Measurements from ENCODE around the gene MTHFSD.

MTHFSD gene

GRCh38 chr16:86514481-86515376 is 40.3 kb downstream of the MTHFSD start:
- DNase-seq (ENCODE audit: low spot score) = no peak

- no peak for DNase-seq (ENCODE audit: low spot score)
These were observed 41.4 kb downstream of the MTHFSD start for GRCh38 chr16:86513471-86514277.

GRCh38 chr16:86512860-86513470 is 42.1 kb downstream of the MTHFSD start:
- no peak for DNase-seq (ENCODE audit: low spot score)

GRCh38 chr16:86512301-86512859 is 42.7 kb downstream of the MTHFSD start:
- DNase-seq (ENCODE audit: low spot score) = no peak

GRCh38 chr16:86511317-86512161 is 43.5 kb downstream of the MTHFSD start:
- DNase-seq (ENCODE audit: low spot score) = no peak

- no peak for DNase-seq (ENCODE audit: low spot score)
These were observed 44.4 kb downstream of the MTHFSD start, which contains the start of gene FOXF1 for GRCh38 chr16:86510465-86511261. Gene FOXF1 (plus strand): TSS chr16:86510527. CDS start chr16:86510570, 43 bp downstream.

GRCh38 chr16:86509759-86510464 is 45.1 kb downstream of the MTHFSD start:
- DNase-seq (ENCODE audit: low spot score) = no peak

- no peak for DNase-seq (ENCODE audit: low spot score)
These were observed 45.9 kb downstream of the MTHFSD start for GRCh38 chr16:86508947-86509758.

GRCh38 chr16:86508028-86508946 is 46.7 kb downstream of the MTHFSD start:
- DNase-seq (ENCODE audit: low spot score) = no peak

GRCh38 chr16:86507173-86508027 is 47.6 kb downstream of the MTHFSD start:
- DNase-seq (ENCODE audit: low spot score) = no peak

- no peak for DNase-seq (ENCODE audit: low spot score)
These were observed 48.9 kb downstream of the MTHFSD start for GRCh38 chr16:86505899-86506864.

GRCh38 chr16:86505185-86505898 is 49.7 kb downstream of the MTHFSD start:
- no peak for DNase-seq (ENCODE audit: low spot score)

GRCh38 chr16:86504315-86505184 is 50.5 kb downstream of the MTHFSD start:
- DNase-seq (ENCODE audit: low spot score) = no peak

GRCh38 chr16:86503830-86504229 is 51.2 kb downstream of the MTHFSD start:
- no peak for DNase-seq (ENCODE audit: low spot score)
